Activated T-cell treated with anti-CD3 and anti-CD28 coated beads, Interleukin-2, amount 50 U/mL, for 72 hours (primary cell): ENCODE measurements around the gene MEA1. TPM values are rescaled to one million over a fixed set of nuclear protein-coding genes. Genes with fewer than 3 reads are reported as not detected.

Experiments used
- ATAC-seq, 2 donors: fragments of 150-1000 bp; cut with Tn5 transposase; replicated peaks in 1 of 2; 2 replicates each; pipeline ENCODE4 v1.10.0; 2021; ENCODE audit warnings: moderate library complexity in 2 of 2, mild to moderate bottlenecking in 1 of 2
- DNase-seq, 2 donors: peaks; one replicate each; pipeline ENCODE4 v3.0.0; 2021 to 2022; ENCODE audit warnings: mixed read lengths in 1 of 2
- H3K27ac Mint-ChIP-seq: one replicate; pipeline ENCODE4 v1.8.0; 2022; ENCODE audit warnings: mild to moderate bottlenecking, moderate library complexity, mixed read lengths
- H3K27me3 Mint-ChIP-seq: one replicate; pipeline ENCODE4 v1.8.0; 2022; ENCODE audit warnings: low read depth, mixed read lengths
- H3K36me3 Mint-ChIP-seq, 2 donors: one replicate each; pipeline ENCODE4 v1.8.0; 2022; ENCODE audit warnings: mixed read lengths in 2 of 2, mild to moderate bottlenecking in 1 of 2; ENCODE audit not compliant: insufficient read depth in 2 of 2
- H3K4me1 Mint-ChIP-seq: one replicate; pipeline ENCODE4 v1.8.0; 2022; ENCODE audit warnings: low read depth, mixed read lengths
- H3K4me3 Mint-ChIP-seq, 2 donors: one replicate each; pipeline ENCODE4 v1.8.0; 2022; ENCODE audit warnings: mild to moderate bottlenecking in 2 of 2, mixed read lengths in 2 of 2, moderate library complexity in 2 of 2
- H3K9me3 Mint-ChIP-seq, 2 donors: one replicate each; pipeline ENCODE4 v1.8.0; 2022; ENCODE audit warnings: mixed read lengths in 2 of 2
- total RNA-seq, 2 donors: library from RNA; stranded (reverse); gene quantifications; one replicate each; pipeline ENCODE4 v1.2.3, GENCODE V29; 2022

MEA1 gene
- total RNA-seq, 2 donors from 2014 or later: 42.1 to 53.7 TPM

GRCh38 chr6:42971746-42972327, 41.9 kb downstream of the MEA1 start:
- Mint-ChIP-seq H3K4me3 (no peak overlapping the region), H3K36me3 (peaks cover 2 to 10% of the 10 kb centered on the region in 2 donors), H3K9me3 (no peaks in the 10 kb centered on the region), H3K27me3 (no peaks in the 10 kb centered on the region), H3K4me1 (peaks cover 31% of the 10 kb centered on the region), H3K27ac (no peak overlapping the region)
- no peak for ATAC-seq
- DNase-seq: no peak

GRCh38 chr6:42970871-42971612, 42.7 kb downstream of the MEA1 start:
- H3K27ac Mint-ChIP-seq: peak overlapping the region; percentile 2
- H3K4me1 Mint-ChIP-seq: peaks cover 23% of the 10 kb centered on the region
- DNase-seq: no peak
- ATAC-seq: peak in 1 of 2 donors; percentile 70
- no peaks in the 10 kb centered on the region for H3K9me3 Mint-ChIP-seq
- H3K27me3 Mint-ChIP-seq: no peaks in the 10 kb centered on the region
- H3K4me3 Mint-ChIP-seq: no peak overlapping the region
- H3K36me3 Mint-ChIP-seq: peaks cover 2 to 10% of the 10 kb centered on the region in 2 donors

DNA sequence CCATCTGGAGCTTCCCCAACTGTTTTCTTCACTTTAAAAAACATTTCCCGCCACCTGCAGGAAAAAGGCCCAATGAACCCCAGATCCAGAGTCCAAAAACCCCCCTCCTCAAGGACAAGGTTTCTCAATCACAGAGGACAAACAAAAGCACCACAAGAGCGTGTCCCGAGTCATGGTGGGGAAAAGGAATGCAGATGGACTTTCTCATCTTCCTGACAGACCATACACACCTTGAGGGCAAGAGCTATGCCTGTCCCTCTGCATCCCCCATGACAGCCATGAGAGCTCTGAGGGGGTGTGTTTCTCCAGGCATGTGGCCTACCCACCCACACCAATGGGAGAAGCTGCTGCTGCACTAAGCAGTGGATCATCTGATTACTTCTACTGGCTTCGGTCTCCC, 43.8 kb downstream of the MEA1 start:
- H3K4me1 Mint-ChIP-seq: peaks cover 12% of the 10 kb centered on the region
- DNase-seq (no peak), ATAC-seq (no peak)
- H3K27me3 Mint-ChIP-seq: no peaks in the 10 kb centered on the region
- H3K27ac Mint-ChIP-seq: no peak overlapping the region
- peaks cover 2 to 10% of the 10 kb centered on the region in 2 donors for H3K36me3 Mint-ChIP-seq
- no peak overlapping the region for H3K4me3 Mint-ChIP-seq
- no peaks in the 10 kb centered on the region for H3K9me3 Mint-ChIP-seq

DNA sequence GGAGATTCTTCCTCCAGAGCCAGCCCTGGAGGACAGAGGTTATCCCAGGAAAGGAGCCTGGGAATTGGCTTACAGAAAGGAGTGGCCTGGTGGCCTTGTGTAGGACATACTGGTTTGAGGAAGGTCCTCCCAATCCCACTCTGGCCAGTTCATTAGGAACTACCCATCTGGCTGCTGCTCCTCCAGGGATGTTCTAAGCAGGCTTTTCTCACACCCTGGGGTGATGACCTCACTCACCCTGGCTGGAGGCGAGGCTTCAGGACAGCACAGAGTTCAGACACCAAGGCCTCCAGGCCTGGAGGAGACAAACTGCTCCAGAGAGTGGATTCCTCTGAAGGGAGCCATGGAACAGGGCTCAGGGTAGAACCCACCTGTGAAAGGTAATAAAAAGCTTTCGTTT, 44.3 kb downstream of the MEA1 start:
- Mint-ChIP-seq H3K4me3 (no peak overlapping the region), H3K27ac (no peak overlapping the region), H3K36me3 (peaks cover 2 to 10% of the 10 kb centered on the region in 2 donors), H3K4me1 (peaks cover 8% of the 10 kb centered on the region), H3K27me3 (no peaks in the 10 kb centered on the region), H3K9me3 (no peaks in the 10 kb centered on the region)
- DNase-seq (no peak), ATAC-seq (no peak)

GRCh38 chr6:42968783-42969182, 45.0 kb downstream of the MEA1 start:
- H3K4me3 Mint-ChIP-seq: no peak overlapping the region
- no peak overlapping the region for H3K27ac Mint-ChIP-seq
- H3K9me3 Mint-ChIP-seq: no peaks in the 10 kb centered on the region
- no peak for DNase-seq
- H3K27me3 Mint-ChIP-seq: no peaks in the 10 kb centered on the region
- ATAC-seq: no peak
- peaks cover 8% of the 10 kb centered on the region for H3K4me1 Mint-ChIP-seq
- H3K36me3 Mint-ChIP-seq: peaks cover 2 to 10% of the 10 kb centered on the region in 2 donors

GRCh38 chr6:42968126-42968701, 45.5 kb downstream of the MEA1 start:
- H3K9me3 Mint-ChIP-seq: no peaks in the 10 kb centered on the region
- no peak overlapping the region for H3K4me3 Mint-ChIP-seq
- DNase-seq (no peak), ATAC-seq (no peak)
- H3K27me3 Mint-ChIP-seq: no peaks in the 10 kb centered on the region
- peaks cover 8% of the 10 kb centered on the region for H3K4me1 Mint-ChIP-seq
- no peak overlapping the region for H3K27ac Mint-ChIP-seq
- peaks cover 2 to 10% of the 10 kb centered on the region in 2 donors for H3K36me3 Mint-ChIP-seq

- Mint-ChIP-seq H3K27ac (no peak overlapping the region), H3K36me3 (peaks cover 2 to 8% of the 10 kb centered on the region in 2 donors), H3K4me1 (peaks cover 8% of the 10 kb centered on the region), H3K27me3 (no peaks in the 10 kb centered on the region), H3K9me3 (no peaks in the 10 kb centered on the region), H3K4me3 (no peak overlapping the region)
- DNase-seq: no peak
- ATAC-seq: no peak
Observed at GRCh38 chr6:42967228-42967627, 46.5 kb downstream of the MEA1 start.

DNA sequence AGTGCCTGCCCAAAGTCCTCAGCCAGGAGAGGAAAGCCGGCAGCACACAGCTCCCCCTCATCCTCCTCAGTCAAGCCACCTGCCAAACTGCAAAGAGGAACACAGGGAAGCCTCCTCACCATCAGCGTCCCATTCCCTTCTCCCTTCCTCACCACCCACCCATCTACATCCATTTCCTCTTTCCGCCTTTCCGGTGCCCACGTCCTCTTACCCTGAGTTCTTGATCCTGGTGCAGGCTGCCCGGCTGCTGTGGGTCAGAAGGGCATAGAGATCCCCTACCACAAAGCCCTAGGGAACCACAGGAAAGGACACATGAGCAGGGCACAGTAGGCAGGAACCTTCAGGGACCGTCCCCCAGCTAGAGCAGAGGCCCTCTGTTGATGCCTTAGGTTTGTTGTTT, 47.2 kb downstream of the MEA1 start:
- ATAC-seq (no peak), DNase-seq (no peak)
- Mint-ChIP-seq H3K27me3 (no peaks in the 10 kb centered on the region), H3K9me3 (no peaks in the 10 kb centered on the region), H3K36me3 (peaks cover 2 to 8% of the 10 kb centered on the region in 2 donors), H3K27ac (no peak overlapping the region), H3K4me3 (no peak overlapping the region), H3K4me1 (peaks cover 6% of the 10 kb centered on the region)

- ATAC-seq (peak in 1 of 2 donors; percentile 30), DNase-seq (peak in 1 of 2 donors; percentile 36)
- no peak overlapping the region for H3K27ac Mint-ChIP-seq
Observed at GRCh38 chr6:42963855-42964605, 49.7 kb downstream of the MEA1 start.

GRCh38 chr6:42963179-42963854, 50.4 kb downstream of the MEA1 start:
- Mint-ChIP-seq H3K4me3 (no peak overlapping the region), H3K9me3 (no peaks in the 10 kb centered on the region), H3K36me3 (peaks cover 0 to 6% of the 10 kb centered on the region in 2 donors), H3K27me3 (peaks cover 8% of the 10 kb centered on the region), H3K4me1 (peaks cover 10% of the 10 kb centered on the region), H3K27ac (no peak overlapping the region)
- DNase-seq (no peak), ATAC-seq (no peak)

More at GRCh38 chr6:42963855-42964605, 49.7 kb downstream of the MEA1 start:
- Mint-ChIP-seq H3K36me3 (peaks cover 0 to 6% of the 10 kb centered on the region in 2 donors), H3K4me1 (peaks cover 10% of the 10 kb centered on the region), H3K27me3 (peaks cover 8% of the 10 kb centered on the region), H3K9me3 (no peaks in the 10 kb centered on the region), H3K4me3 (no peak overlapping the region)

DNA sequence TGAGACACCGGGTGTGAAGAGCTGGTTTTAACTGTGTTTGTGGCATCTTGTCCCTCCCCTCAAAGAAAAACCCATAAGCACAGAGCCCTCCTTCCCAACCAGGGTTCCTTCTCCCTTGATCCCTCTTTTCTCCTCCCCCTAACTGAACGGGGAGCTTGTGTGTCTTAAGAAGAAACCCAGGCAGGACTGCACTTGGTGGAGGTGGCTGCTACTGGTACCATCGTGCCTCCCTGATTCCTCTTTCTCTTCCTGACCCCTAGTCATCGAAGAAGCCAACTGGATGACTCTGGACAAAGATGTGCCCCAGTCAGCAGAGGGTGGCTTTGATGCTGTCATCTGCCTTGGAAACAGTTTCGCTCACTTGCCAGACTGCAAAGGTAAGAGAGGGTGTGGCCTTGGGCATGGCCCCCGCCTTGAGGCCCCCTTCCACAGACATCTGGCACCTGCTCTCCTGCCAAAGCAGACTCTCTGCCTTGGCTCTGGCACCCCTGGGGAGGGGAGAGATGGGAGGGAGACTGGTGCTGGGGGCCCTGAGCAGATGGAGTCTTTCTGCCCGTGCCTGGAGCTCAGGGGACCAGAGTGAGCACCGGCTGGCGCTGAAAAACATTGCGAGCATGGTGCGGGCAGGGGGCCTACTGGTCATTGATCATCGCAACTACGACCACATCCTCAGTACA, 51.1 kb downstream of the MEA1 start:
- ATAC-seq (no peak), DNase-seq (no peak)
- Mint-ChIP-seq H3K36me3 (peaks cover 0 to 6% of the 10 kb centered on the region in 2 donors), H3K27me3 (peaks cover 8% of the 10 kb centered on the region), H3K4me3 (peak overlapping the region in 1 of 2 donors; percentile 7), H3K9me3 (no peaks in the 10 kb centered on the region), H3K27ac (no peak overlapping the region), H3K4me1 (peaks cover 10% of the 10 kb centered on the region)

GRCh38 chr6:42962096-42962495, 51.6 kb downstream of the MEA1 start:
- Mint-ChIP-seq H3K27ac (no peak overlapping the region), H3K4me1 (peaks cover 10% of the 10 kb centered on the region), H3K9me3 (no peaks in the 10 kb centered on the region), H3K36me3 (peaks cover 0 to 6% of the 10 kb centered on the region in 2 donors), H3K4me3 (peak overlapping the region in 1 of 2 donors; percentile 7), H3K27me3 (peaks cover 8% of the 10 kb centered on the region)
- no peak for ATAC-seq
- no peak for DNase-seq
